ENCODE results near the gene CATSPERZ. TPM values are rescaled to one million over a fixed set of nuclear protein-coding genes. Genes with fewer than 3 reads are reported as not detected.
A peak's percentile ranks its signal among the peaks of the same experiment; 100 is the strongest.

The CATSPERZ gene
- total and polyA plus RNA-seq, 2 of the 13 experiments (the other 11 are each of a cell fraction or from before 2014, with no cell fraction given): 0.22 to 0.48 TPM

DNA sequence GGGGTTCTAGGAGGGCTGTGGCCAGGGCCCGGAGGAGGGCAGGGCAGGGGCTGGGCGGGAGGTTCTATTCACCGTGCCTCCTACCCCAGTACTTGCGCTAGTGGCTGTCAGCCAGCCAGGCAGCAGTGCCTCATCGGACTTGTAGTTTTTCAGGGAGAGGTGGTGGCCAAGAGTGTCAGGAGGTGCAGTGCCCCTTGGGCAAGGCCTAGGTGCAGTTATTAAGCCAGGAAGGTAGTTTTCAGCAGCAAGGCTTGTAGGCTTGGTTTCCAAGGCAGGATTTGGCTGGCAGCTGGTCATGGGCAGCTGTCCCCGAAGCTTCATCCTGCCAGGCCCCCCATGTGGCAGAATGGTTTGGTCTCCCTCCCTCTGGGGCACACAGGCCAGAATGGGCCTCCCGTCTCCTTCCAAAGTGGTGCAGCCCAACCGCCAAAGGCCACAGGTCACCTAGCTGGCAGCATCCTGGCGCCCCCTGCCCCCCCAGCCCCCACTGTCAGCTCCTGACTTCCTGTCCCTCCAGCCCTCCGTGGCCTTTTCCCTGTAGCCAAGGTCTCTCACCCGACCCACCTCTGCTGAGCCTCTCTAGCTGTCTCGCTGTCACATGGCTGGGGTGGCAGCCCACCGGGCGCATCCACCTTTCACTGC is 48.3 kb downstream of the CATSPERZ start:
- Histone ChIP-seq H3K4me3 (replicated peaks in 1 of 3; ENCODE audit: insufficient read depth in 1 of 3, low read depth in 2 of 3, low read length in 3 of 3) (peak overlapping the region in 1 of 3 experiments; percentile 53; a peak in 1 of 6 replicates), H3K4me1 (ENCODE audit: insufficient read depth, low read length) (peaks cover 36% of the 10 kb centered on the region), H3K4me2 (ENCODE audit: low read depth, low read length) (peak overlapping the region; percentile 60), H4K20me1 (ENCODE audit: insufficient read depth, low read length) (no peaks in the 10 kb centered on the region), H2AFZ (ENCODE audit: low read length) (no peak overlapping the region), H3K9me3 (ENCODE audit: low read length) (no peaks in the 10 kb centered on the region), H3K27me3 (ENCODE audit: control insufficient read depth in 1 of 2, insufficient read depth in 2 of 2, low read length in 2 of 2) (peaks cover 2 to 29% of the 10 kb centered on the region in 2 experiments; a peak in 4 of 5 replicates), H3K27ac (ENCODE audit: extremely low read length, insufficient read depth, low read length) (no peak overlapping the region), H3K9ac (ENCODE audit: insufficient read depth, low read depth, low read length) (no peak overlapping the region), H3K79me2 (ENCODE audit: insufficient read depth, low read length) (no peaks in the 10 kb centered on the region), H3K36me3 (replicated peaks in 1 of 2; ENCODE audit: control insufficient read depth in 1 of 2, insufficient read depth in 2 of 2, low read length in 2 of 2) (no peaks in the 10 kb centered on the region)
- no peak for FAIRE-seq
- ChIA-PET CTCF (ENCODE audit: low intra/inter-chr PET ratio, low total read pairs) (no interaction called here), POLR2A (no interaction called here)
- in situ Hi-C loops (cut with HindIII; ENCODE audit: extremely low pct_ligation_motif_present, low pct_unique_long_range_greater_than_20kb) (no loop called here), intact Hi-C loops (cut with micrococcal nuclease; ENCODE audit: unreplicated experiment) (no loop called here)
- ATAC-seq: peak; percentile 16; the same call in 2 of the 3 replicates
- DNase-seq (ENCODE audit: low spot score): peak; percentile 33
- no TSS peak for BruUV-seq (replicated peaks)
- 36% methylated on average over 7 of the region's 14 CpGs for WGBS (ENCODE audit: low lambda C conversion rate)
- TF ChIP-seq GTF2F1 (IDR thresholded peaks at IDR 0.05; ENCODE audit: low read length): no peak
- TF ChIP-seq, protein P1, sequence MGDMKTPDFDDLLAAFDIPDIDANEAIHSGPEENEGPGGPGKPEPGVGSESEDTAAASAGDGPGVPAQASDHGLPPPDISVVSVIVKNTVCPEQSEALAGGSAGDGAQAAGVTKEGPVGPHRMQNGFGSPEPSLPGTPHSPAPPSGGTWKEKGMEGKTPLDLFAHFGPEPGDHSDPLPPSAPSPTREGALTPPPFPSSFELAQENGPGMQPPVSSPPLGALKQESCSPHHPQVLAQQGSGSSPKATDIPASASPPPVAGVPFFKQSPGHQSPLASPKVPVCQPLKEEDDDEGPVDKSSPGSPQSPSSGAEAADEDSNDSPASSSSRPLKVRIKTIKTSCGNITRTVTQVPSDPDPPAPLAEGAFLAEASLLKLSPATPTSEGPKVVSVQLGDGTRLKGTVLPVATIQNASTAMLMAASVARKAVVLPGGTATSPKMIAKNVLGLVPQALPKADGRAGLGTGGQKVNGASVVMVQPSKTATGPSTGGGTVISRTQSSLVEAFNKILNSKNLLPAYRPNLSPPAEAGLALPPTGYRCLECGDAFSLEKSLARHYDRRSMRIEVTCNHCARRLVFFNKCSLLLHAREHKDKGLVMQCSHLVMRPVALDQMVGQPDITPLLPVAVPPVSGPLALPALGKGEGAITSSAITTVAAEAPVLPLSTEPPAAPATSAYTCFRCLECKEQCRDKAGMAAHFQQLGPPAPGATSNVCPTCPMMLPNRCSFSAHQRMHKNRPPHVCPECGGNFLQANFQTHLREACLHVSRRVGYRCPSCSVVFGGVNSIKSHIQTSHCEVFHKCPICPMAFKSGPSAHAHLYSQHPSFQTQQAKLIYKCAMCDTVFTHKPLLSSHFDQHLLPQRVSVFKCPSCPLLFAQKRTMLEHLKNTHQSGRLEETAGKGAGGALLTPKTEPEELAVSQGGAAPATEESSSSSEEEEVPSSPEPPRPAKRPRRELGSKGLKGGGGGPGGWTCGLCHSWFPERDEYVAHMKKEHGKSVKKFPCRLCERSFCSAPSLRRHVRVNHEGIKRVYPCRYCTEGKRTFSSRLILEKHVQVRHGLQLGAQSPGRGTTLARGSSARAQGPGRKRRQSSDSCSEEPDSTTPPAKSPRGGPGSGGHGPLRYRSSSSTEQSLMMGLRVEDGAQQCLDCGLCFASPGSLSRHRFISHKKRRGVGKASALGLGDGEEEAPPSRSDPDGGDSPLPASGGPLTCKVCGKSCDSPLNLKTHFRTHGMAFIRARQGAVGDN (CRISPR knock-in tag; IDR thresholded peaks at IDR 0.05): peak; percentile 57
- TF ChIP-seq, protein P2, sequence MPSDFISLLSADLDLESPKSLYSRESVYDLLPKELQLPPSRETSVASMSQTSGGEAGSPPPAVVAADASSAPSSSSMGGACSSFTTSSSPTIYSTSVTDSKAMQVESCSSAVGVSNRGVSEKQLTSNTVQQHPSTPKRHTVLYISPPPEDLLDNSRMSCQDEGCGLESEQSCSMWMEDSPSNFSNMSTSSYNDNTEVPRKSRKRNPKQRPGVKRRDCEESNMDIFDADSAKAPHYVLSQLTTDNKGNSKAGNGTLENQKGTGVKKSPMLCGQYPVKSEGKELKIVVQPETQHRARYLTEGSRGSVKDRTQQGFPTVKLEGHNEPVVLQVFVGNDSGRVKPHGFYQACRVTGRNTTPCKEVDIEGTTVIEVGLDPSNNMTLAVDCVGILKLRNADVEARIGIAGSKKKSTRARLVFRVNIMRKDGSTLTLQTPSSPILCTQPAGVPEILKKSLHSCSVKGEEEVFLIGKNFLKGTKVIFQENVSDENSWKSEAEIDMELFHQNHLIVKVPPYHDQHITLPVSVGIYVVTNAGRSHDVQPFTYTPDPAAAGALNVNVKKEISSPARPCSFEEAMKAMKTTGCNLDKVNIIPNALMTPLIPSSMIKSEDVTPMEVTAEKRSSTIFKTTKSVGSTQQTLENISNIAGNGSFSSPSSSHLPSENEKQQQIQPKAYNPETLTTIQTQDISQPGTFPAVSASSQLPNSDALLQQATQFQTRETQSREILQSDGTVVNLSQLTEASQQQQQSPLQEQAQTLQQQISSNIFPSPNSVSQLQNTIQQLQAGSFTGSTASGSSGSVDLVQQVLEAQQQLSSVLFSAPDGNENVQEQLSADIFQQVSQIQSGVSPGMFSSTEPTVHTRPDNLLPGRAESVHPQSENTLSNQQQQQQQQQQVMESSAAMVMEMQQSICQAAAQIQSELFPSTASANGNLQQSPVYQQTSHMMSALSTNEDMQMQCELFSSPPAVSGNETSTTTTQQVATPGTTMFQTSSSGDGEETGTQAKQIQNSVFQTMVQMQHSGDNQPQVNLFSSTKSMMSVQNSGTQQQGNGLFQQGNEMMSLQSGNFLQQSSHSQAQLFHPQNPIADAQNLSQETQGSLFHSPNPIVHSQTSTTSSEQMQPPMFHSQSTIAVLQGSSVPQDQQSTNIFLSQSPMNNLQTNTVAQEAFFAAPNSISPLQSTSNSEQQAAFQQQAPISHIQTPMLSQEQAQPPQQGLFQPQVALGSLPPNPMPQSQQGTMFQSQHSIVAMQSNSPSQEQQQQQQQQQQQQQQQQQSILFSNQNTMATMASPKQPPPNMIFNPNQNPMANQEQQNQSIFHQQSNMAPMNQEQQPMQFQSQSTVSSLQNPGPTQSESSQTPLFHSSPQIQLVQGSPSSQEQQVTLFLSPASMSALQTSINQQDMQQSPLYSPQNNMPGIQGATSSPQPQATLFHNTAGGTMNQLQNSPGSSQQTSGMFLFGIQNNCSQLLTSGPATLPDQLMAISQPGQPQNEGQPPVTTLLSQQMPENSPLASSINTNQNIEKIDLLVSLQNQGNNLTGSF (CRISPR knock-in tag; IDR thresholded peaks at IDR 0.05): no peak
- TF ChIP-seq BHLHE40 (IDR thresholded peaks at IDR 0.05; ENCODE audit: low read length): peak; percentile 41; the same call in 1 of the 2 replicates
- no peak for TF ChIP-seq ZNF33B (CRISPR knock-in tag; IDR thresholded peaks at IDR 0.05)
- TF ChIP-seq RXRA (CRISPR knock-in tag; IDR thresholded peaks at IDR 0.05): 0 out of 2 replicates have a peak, but pooled peaks have one; percentile 23
- TF ChIP-seq ETV5 (CRISPR knock-in tag; IDR thresholded peaks at IDR 0.05; ENCODE audit: borderline replicate concordance): 0 out of 2 replicates have a peak, but pooled peaks have one; percentile 24
- TF ChIP-seq GABPA (IDR thresholded peaks at IDR 0.05; ENCODE audit: low read depth, low read length): no peak
- peak; percentile 42 for TF ChIP-seq GABPA (CRISPR knock-in tag; IDR thresholded peaks at IDR 0.05; ENCODE audit: low read depth)
- TF ChIP-seq GABPB1 (CRISPR knock-in tag; IDR thresholded peaks at IDR 0.05): peak; percentile 35; the same call in 1 of the 2 replicates
- TF ChIP-seq NR2C2 (CRISPR knock-in tag; IDR thresholded peaks at IDR 0.05; ENCODE audit: borderline replicate concordance): peak; percentile 18; the same call in 1 of the 2 replicates
- no peak for TF ChIP-seq TRIM24 (CRISPR knock-in tag; IDR thresholded peaks at IDR 0.05)
- TF ChIP-seq NR2F6 (IDR thresholded peaks at IDR 0.05): peak; percentile 72
- TF ChIP-seq NR2F6 (CRISPR knock-in tag; IDR thresholded peaks at IDR 0.05): no peak

Data from HepG2 (cell line).